PC-3 (cell line): Measurements from ENCODE around the gene CYB5R2. TPM values are rescaled to one million over a fixed set of nuclear protein-coding genes. Genes with fewer than 3 reads are reported as not detected.

Experiments used
- ATAC-seq: fragments of 200-7000 bp; cut with Tn5 transposase; 2 replicates; pipeline ENCODE4 v1.9.1; 2020; ENCODE audit warnings: mild to moderate bottlenecking, moderate library complexity
- BruUV-seq: library from RNA; stranded (reverse); fragments of 400-500 nt; replicated peaks from 2 replicates; lab custom pipeline; 2021; lab: Mats Ljungman, UMichigan
- CTCF ChIA-PET: fragments of 300-600 bp; sonication (Branson Sonifier 250); formaldehyde crosslinking; loops from one replicate; lab custom pipeline; 2022; ENCODE audit warnings: antibody characterized with exemption; lab: Charles Lee
- POLR2A ChIA-PET: fragments of 300-600 bp; sonication (Branson Sonifier 250); formaldehyde crosslinking; loops from one replicate; lab custom pipeline; 2022; ENCODE audit warnings: antibody characterized with exemption; ENCODE audit not compliant: unreplicated experiment; lab: Charles Lee
- DNase-seq: peaks from one replicate; pipeline ENCODE4 v3.0.0-alpha.2; 2015
- H2AFZ ChIP-seq: fragments of 300-600 bp; sonication (generic); 2 replicates; pipeline ENCODE4 v1.6.0; 2016; ENCODE audit warnings: antibody characterized with exemption, low read length
- H3F3A ChIP-seq: fragments of 300-600 bp; sonication (generic); one replicate; pipeline ENCODE4 v1.6.0; 2017; ENCODE audit warnings: antibody characterized with exemption, low read length, control low read depth, mild to moderate bottlenecking; ENCODE audit not compliant: unreplicated experiment
- H3K27ac ChIP-seq: fragments of 300-600 bp; sonication (generic); 2 replicates; pipeline ENCODE4 v1.5.1; 2016; ENCODE audit warnings: mild to moderate bottlenecking, low read length
- H3K27me3 ChIP-seq: fragments of 300-600 bp; sonication (generic); 2 replicates; pipeline ENCODE4 v1.6.1; 2016; ENCODE audit warnings: low read length, mixed read lengths
- H3K36me3 ChIP-seq: fragments of 300-600 bp; sonication (generic); 2 replicates; pipeline ENCODE4 v1.6.1; 2016; ENCODE audit warnings: low read depth, mixed run types, low read length, mixed read lengths
- H3K4me1 ChIP-seq: fragments of 300-600 bp; sonication (generic); 2 replicates; pipeline ENCODE4 v1.5.1; 2016; ENCODE audit warnings: low read length; ENCODE audit not compliant: insufficient read depth
- H3K4me2 ChIP-seq: fragments of 300-600 bp; sonication (generic); 2 replicates; pipeline ENCODE4 v1.6.0; 2016; ENCODE audit warnings: low read length
- H3K4me3 ChIP-seq: fragments of 300-600 bp; sonication (generic); 2 replicates; pipeline ENCODE4 v1.5.1; 2016; ENCODE audit warnings: mild to moderate bottlenecking, low read length, mixed read lengths
- H3K79me2 ChIP-seq: fragments of 300-600 bp; sonication (generic); 2 replicates; pipeline ENCODE4 v1.6.1; 2017; ENCODE audit warnings: low read length, mixed read lengths
- H3K9ac ChIP-seq: fragments of 300-600 bp; sonication (generic); 2 replicates; pipeline ENCODE4 v1.6.0; 2016; ENCODE audit warnings: mild to moderate bottlenecking, low read length
- H3K9me2 ChIP-seq: fragments of 300-600 bp; sonication (generic); replicated peaks from 2 replicates; pipeline ENCODE4 v1.6.1; 2016; ENCODE audit warnings: mixed run types, low read length, mixed read lengths
- H3K9me3 ChIP-seq: fragments of 300-600 bp; sonication (generic); 2 replicates; pipeline ENCODE4 v1.6.1; 2016; ENCODE audit warnings: low read length, mixed read lengths
- H4K20me1 ChIP-seq: fragments of 300-600 bp; sonication (generic); 2 replicates; pipeline ENCODE4 v1.6.1; 2016; ENCODE audit warnings: low read length, mixed read lengths
- CTCF ChIP-seq: fragments of 300-600 bp; sonication (generic); conservative IDR thresholded peaks from 2 replicates; pipeline ENCODE4 v1.5.1; 2017; ENCODE audit warnings: antibody characterized with exemption, low read depth, mild to moderate bottlenecking, low read length
- EZH2 ChIP-seq: fragments of 300-600 bp; sonication (generic); IDR thresholded peaks from one replicate; pipeline ENCODE4 v1.6.1; 2017; ENCODE audit warnings: antibody characterized with exemption, mild to moderate bottlenecking, low read length; ENCODE audit not compliant: unreplicated experiment
- EZH2phosphoT487 ChIP-seq: fragments of 300-600 bp; sonication (generic); IDR thresholded peaks from 2 replicates; pipeline ENCODE4 v1.6.1; 2018; ENCODE audit warnings: mild to moderate bottlenecking, antibody characterized with exemption, low read length, borderline replicate concordance
- intact Hi-C: fragments of 100-400 bp; cut with micrococcal nuclease; formaldehyde crosslinking; loops from 2 replicates; pipeline ENCODE4 v1.9.0; 2023
- total RNA-seq: library from RNA; depleted of rRNA; stranded (reverse); fragments of >200 nt; gene quantifications from 2 replicates; pipeline ENCODE4 v1.2.3, GENCODE V29; 2014

CYB5R2 gene
- total RNA-seq, 1 experiment from 2014 or later, result 5.4 TPM

- POLR2A ChIA-PET, result no interaction called here
- Histone ChIP-seq H3K9me2 (no peaks in the 10 kb centered on the region), H3K79me2 (no peaks in the 10 kb centered on the region), H3K4me3 (no peak overlapping the region), H3K9ac (no peak overlapping the region), H3K4me1 (0 out of 2 replicates have a peak, but pooled peaks cover 5% of the 10 kb centered on the region), H3K9me3 (no peaks in the 10 kb centered on the region), H2AFZ (no peak overlapping the region), H4K20me1 (no peaks in the 10 kb centered on the region), H3K27ac (no peak overlapping the region), H3F3A (no peaks in the 10 kb centered on the region), H3K27me3 (peaks cover 4% of the 10 kb centered on the region; the same call in 1 of the 2 replicates), H3K4me2 (no peak overlapping the region), H3K36me3 (no peaks in the 10 kb centered on the region)
- no peak for ATAC-seq
- CTCF ChIA-PET, result no interaction called here
- no peak for DNase-seq
- BruUV-seq, result no TSS peak
- TF ChIP-seq EZH2phosphoT487 (no peak), CTCF (no peak), EZH2 (no peak)
- intact Hi-C loops, result no loop called here
Measured at GRCh38 chr11:7640816-7641215, 32.5 kb downstream of the CYB5R2 start.

- Histone ChIP-seq H3K36me3 (no peaks in the 10 kb centered on the region), H4K20me1 (no peaks in the 10 kb centered on the region), H2AFZ (no peak overlapping the region), H3K27ac (no peak overlapping the region), H3F3A (no peaks in the 10 kb centered on the region), H3K9me2 (no peaks in the 10 kb centered on the region), H3K27me3 (peaks cover 13% of the 10 kb centered on the region; the same call in 1 of the 2 replicates), H3K9me3 (no peaks in the 10 kb centered on the region), H3K9ac (no peak overlapping the region), H3K79me2 (no peaks in the 10 kb centered on the region), H3K4me1 (0 out of 2 replicates have a peak, but pooled peaks cover 5% of the 10 kb centered on the region), H3K4me3 (no peak overlapping the region), H3K4me2 (no peak overlapping the region)
- DNase-seq, result no peak
- intact Hi-C loops, result no loop called here
- no TSS peak for BruUV-seq
- ChIA-PET POLR2A (no interaction called here), CTCF (no interaction called here)
- no peak for TF ChIP-seq EZH2
- TF ChIP-seq EZH2phosphoT487, result no peak
- TF ChIP-seq CTCF, result no peak
- no peak for ATAC-seq
Measured at GRCh38 chr11:7639643-7640025, 33.7 kb downstream of the CYB5R2 start.

GRCh38 chr11:7638710-7639642, 34.3 kb downstream of the CYB5R2 start:
- CTCF ChIA-PET, result no interaction called here
- TF ChIP-seq EZH2 (no peak), CTCF (no peak), EZH2phosphoT487 (no peak)
- intact Hi-C loops, result no loop called here
- DNase-seq, result no peak
- H3K4me2 ChIP-seq, result no peak overlapping the region
- no peak overlapping the region for H3K9ac ChIP-seq
- no peaks in the 10 kb centered on the region for H3K79me2 ChIP-seq
- no peaks in the 10 kb centered on the region for H4K20me1 ChIP-seq
- no peak overlapping the region for H2AFZ ChIP-seq
- BruUV-seq, result no TSS peak
- H3K9me3 ChIP-seq, result no peaks in the 10 kb centered on the region
- H3K9me2 ChIP-seq, result no peaks in the 10 kb centered on the region
- POLR2A ChIA-PET, result no interaction called here
- ATAC-seq, result no peak
- H3K4me1 ChIP-seq, result 0 out of 2 replicates have a peak, but pooled peaks cover 5% of the 10 kb centered on the region
- peaks cover 13% of the 10 kb centered on the region; the same call in 1 of the 2 replicates for H3K27me3 ChIP-seq
- no peaks in the 10 kb centered on the region for H3K36me3 ChIP-seq
- no peak overlapping the region for H3K27ac ChIP-seq
- no peaks in the 10 kb centered on the region for H3F3A ChIP-seq
- no peak overlapping the region for H3K4me3 ChIP-seq
